Chondrocyte (in vitro differentiated cells): Measurements from ENCODE around the gene PPP6R2. TPM values are rescaled to one million over a fixed set of nuclear protein-coding genes. Genes with fewer than 3 reads are reported as not detected.

Experiments used
- DNase-seq: peaks from one replicate; pipeline ENCODE4 v3.0.0; 2021; ENCODE audit warnings: mixed read lengths, low spot score
- H3K27ac Mint-ChIP-seq: one replicate; pipeline ENCODE4 v1.8.0; 2021; ENCODE audit warnings: mild to moderate bottlenecking, moderate library complexity, mixed read lengths; ENCODE audit not compliant: unreplicated experiment
- H3K27me3 Mint-ChIP-seq: 2 replicates; pipeline ENCODE4 v1.8.0; 2021; ENCODE audit warnings: low read depth, mixed read lengths
- H3K36me3 Mint-ChIP-seq: 2 replicates; pipeline ENCODE4 v1.8.0; 2021; ENCODE audit warnings: low read depth, mixed read lengths
- H3K4me1 Mint-ChIP-seq: 2 replicates; pipeline ENCODE4 v1.8.0; 2021; ENCODE audit warnings: low read depth, mild to moderate bottlenecking, mixed read lengths
- H3K4me3 Mint-ChIP-seq: one replicate; pipeline ENCODE4 v1.8.0; 2021; ENCODE audit warnings: mild to moderate bottlenecking, moderate library complexity, mixed read lengths; ENCODE audit not compliant: unreplicated experiment
- H3K9me3 Mint-ChIP-seq: 2 replicates; pipeline ENCODE4 v1.8.0; 2021; ENCODE audit warnings: low read depth, mixed read lengths
- CTCF ChIP-seq: fragments of 200-600 bp; sonication (generic); IDR thresholded peaks from 2 replicates; pipeline ENCODE4 v1.5.0; 2021; ENCODE audit warnings: antibody characterized with exemption, mild to moderate bottlenecking, moderate library complexity
- total RNA-seq: library from RNA; stranded (reverse); gene quantifications from 3 replicates; pipeline ENCODE4 v1.2.1, GENCODE V29; 2021

Gene PPP6R2
- total RNA-seq, 1 donor from 2014 or later: 47.1 TPM

DNA sequence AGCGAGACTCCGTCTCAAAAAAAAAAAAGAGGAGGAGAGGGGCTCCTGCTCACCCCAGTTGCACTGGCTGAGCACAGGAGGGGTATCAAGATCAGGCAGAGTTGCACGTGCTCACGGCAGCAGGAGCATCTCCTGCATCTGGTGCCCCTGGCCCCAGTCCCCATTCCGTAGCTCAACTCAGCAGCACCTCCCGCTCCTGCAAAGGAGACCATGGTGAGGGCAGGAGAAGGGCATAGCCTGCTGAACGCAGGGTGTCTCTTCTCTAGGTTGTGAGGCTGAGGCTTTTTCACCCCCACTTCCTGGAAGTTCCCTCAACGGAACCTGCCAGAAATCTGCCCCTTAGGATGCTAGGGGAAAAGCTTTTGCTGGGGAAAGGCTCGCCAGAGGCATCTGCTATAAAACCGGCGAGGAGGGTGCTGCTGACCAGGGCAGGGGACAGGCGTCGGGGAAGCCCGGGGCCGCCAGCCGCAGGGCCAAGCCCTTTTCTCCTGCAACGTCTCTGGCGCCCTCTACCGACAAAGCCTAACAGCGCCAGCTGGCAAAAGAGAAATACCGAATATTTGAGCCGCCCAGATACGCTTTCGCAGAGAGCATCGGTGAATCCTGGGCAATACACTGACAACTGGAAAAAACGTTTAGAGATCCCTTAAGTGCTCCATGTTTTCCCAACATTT is 1.0 kb upstream of the PPP6R2 start:
- H3K9me3 Mint-ChIP-seq: no peaks in the 10 kb centered on the region
- peak; percentile 28 for DNase-seq
- no peaks in the 10 kb centered on the region for H3K27me3 Mint-ChIP-seq
- TF ChIP-seq CTCF: peak; percentile 95
- peaks cover 8% of the 10 kb centered on the region for H3K4me1 Mint-ChIP-seq
- H3K27ac Mint-ChIP-seq: peak overlapping the region; percentile 88
- no peaks in the 10 kb centered on the region for H3K36me3 Mint-ChIP-seq
- H3K4me3 Mint-ChIP-seq: peak overlapping the region; percentile 77

DNA sequence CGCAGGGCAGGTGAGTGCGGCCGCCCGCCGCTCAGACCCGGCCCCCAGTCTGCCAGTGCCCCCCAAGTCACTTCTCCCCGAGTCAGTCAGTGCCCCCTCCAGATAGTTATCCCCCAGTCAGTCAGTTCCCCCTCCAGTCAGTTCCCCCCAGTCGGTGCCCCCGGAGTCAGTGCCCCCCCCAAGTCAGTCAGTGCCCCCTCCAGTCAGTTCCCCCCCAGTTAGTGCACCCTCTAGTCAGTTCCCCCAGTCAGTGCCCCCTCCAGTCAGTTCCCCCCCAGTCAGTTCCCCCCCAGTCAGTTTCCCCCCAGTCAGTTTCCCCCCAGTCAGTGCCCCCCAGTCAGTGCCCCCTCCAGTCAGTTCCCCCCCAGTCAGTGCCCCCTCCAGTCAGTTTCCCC is 411 bp downstream of the PPP6R2 start:
- H3K9me3 Mint-ChIP-seq: no peaks in the 10 kb centered on the region
- peaks cover 8% of the 10 kb centered on the region for H3K4me1 Mint-ChIP-seq
- DNase-seq: no peak
- no peaks in the 10 kb centered on the region for H3K27me3 Mint-ChIP-seq
- TF ChIP-seq CTCF: no peak
- no peak overlapping the region for H3K27ac Mint-ChIP-seq
- peak overlapping the region; percentile 53 for H3K4me3 Mint-ChIP-seq
- H3K36me3 Mint-ChIP-seq: no peaks in the 10 kb centered on the region

- Mint-ChIP-seq H3K27ac (no peak overlapping the region), H3K36me3 (no peaks in the 10 kb centered on the region), H3K4me1 (peaks cover 6% of the 10 kb centered on the region), H3K27me3 (no peaks in the 10 kb centered on the region), H3K9me3 (no peaks in the 10 kb centered on the region), H3K4me3 (no peak overlapping the region)
- no peak for DNase-seq
- no peak for TF ChIP-seq CTCF
Measured at GRCh38 chr22:50346470-50346869, 3.3 kb downstream of the PPP6R2 start.

- Mint-ChIP-seq H3K9me3 (no peaks in the 10 kb centered on the region), H3K4me3 (no peak overlapping the region), H3K27me3 (no peaks in the 10 kb centered on the region), H3K4me1 (peaks cover 4% of the 10 kb centered on the region), H3K27ac (no peak overlapping the region), H3K36me3 (no peaks in the 10 kb centered on the region)
- no peak for TF ChIP-seq CTCF
- no peak for DNase-seq
Measured at GRCh38 chr22:50347157-50347556, 4.0 kb downstream of the PPP6R2 start.

DNA sequence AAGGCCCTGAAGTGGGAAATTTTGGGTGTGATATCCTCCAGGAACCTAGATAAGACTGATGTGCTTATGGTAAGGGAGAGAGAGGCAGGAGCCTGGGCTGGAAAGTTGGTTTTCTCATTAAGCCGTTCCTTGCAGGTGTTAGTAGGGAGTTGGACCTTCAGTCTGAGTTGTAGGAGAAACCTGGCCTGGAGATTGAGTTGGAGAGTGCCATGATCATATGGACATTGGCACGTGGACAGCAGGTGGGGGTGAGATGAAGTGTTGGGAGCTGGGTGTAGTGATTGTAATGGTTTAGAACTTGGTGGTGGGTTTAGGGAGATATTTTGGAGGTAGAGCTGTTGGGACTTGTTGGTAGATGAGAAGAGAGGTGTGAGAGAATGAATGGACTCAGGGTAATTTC is 4.9 kb downstream of the PPP6R2 start:
- TF ChIP-seq CTCF: no peak
- Mint-ChIP-seq H3K36me3 (peaks cover under 1% of the 10 kb centered on the region), H3K4me1 (no peaks in the 10 kb centered on the region), H3K4me3 (no peak overlapping the region), H3K9me3 (no peaks in the 10 kb centered on the region), H3K27me3 (no peaks in the 10 kb centered on the region), H3K27ac (no peak overlapping the region)
- no peak for DNase-seq
